DND-41 (cell line): Measurements from ENCODE around the gene MACF1.

ENCODE experiments used
- ATAC-seq: fragments of 200-7000 bp; cut with Tn5 transposase; 3 replicates; pipeline ENCODE4 v1.9.1; 2021; ENCODE audit warnings: low read depth; ENCODE audit not compliant: insufficient read depth
- DNase-seq: peaks from one replicate; pipeline ENCODE4 v3.0.0-alpha.2; 2020
- H2AFZ ChIP-seq: 2 replicates; pipeline ENCODE4 v1.6.0; 2012; ENCODE audit warnings: low read depth, low read length
- H3K27ac ChIP-seq: 2 replicates; pipeline ENCODE4 v1.5.1; 2012; ENCODE audit warnings: low read length, inconsistent platforms
- H3K27me3 ChIP-seq: fragments of 200-600 bp; sonication (generic); 2 replicates; pipeline ENCODE4 v1.6.0; 2012; ENCODE audit warnings: low read length, mild to moderate bottlenecking, inconsistent platforms; ENCODE audit not compliant: insufficient read depth, poor library complexity
- H3K36me3 ChIP-seq: 2 replicates; pipeline ENCODE4 v1.5.1; 2012; ENCODE audit warnings: low read length, inconsistent platforms; ENCODE audit not compliant: insufficient read depth
- H3K4me1 ChIP-seq: 2 replicates; pipeline ENCODE4 v1.5.1; 2012; ENCODE audit warnings: mild to moderate bottlenecking, low read length; ENCODE audit not compliant: insufficient read depth
- H3K4me2 ChIP-seq: 2 replicates; pipeline ENCODE4 v1.6.0; 2012; ENCODE audit warnings: mild to moderate bottlenecking, moderate library complexity, low read length, inconsistent platforms; ENCODE audit not compliant: insufficient read depth
- H3K4me3 ChIP-seq, 2 experiments: fragments of 200-600 bp in 1 of 2; shearing (Covaris generic) in 1 of 2; 2 replicates each; pipeline ENCODE4 v1.5.1; 2012 to 2016; ENCODE audit warnings: inconsistent platforms in 2 of 2, low read length in 2 of 2, mild to moderate bottlenecking in 2 of 2, low read depth in 1 of 2, moderate library complexity in 1 of 2
- H3K79me2 ChIP-seq: 2 replicates; pipeline ENCODE4 v1.6.0; 2012; ENCODE audit warnings: low read length, inconsistent platforms; ENCODE audit not compliant: insufficient read depth
- H3K9ac ChIP-seq: 2 replicates; pipeline ENCODE4 v1.6.0; 2012; ENCODE audit warnings: low read depth, mild to moderate bottlenecking, inconsistent platforms, low read length, moderate library complexity
- H3K9me3 ChIP-seq: 2 replicates; pipeline ENCODE4 v1.5.1; 2012; ENCODE audit warnings: low read length, moderate library complexity, mild to moderate bottlenecking, inconsistent platforms; ENCODE audit not compliant: insufficient read depth, severe bottlenecking
- H4K20me1 ChIP-seq: 2 replicates; pipeline ENCODE4 v1.6.0; 2012; ENCODE audit warnings: low read length; ENCODE audit not compliant: insufficient read depth
- EZH2 ChIP-seq: IDR thresholded peaks from 3 replicates; pipeline ENCODE4 v1.6.1; 2012; ENCODE audit warnings: borderline replicate concordance, low read depth, mild to moderate bottlenecking, moderate library complexity, low read length, inconsistent platforms; ENCODE audit not compliant: severe bottlenecking
- TF ChIP-seq, protein P1 (sequence below): IDR thresholded peaks from 2 replicates; pipeline ENCODE4 v1.5.1; 2012; ENCODE audit warnings: borderline replicate concordance, low read length, moderate library complexity, mild to moderate bottlenecking; ENCODE audit not compliant: poor library complexity, severe bottlenecking; ENCODE audit errors: extremely low read depth

MACF1 gene

DNA sequence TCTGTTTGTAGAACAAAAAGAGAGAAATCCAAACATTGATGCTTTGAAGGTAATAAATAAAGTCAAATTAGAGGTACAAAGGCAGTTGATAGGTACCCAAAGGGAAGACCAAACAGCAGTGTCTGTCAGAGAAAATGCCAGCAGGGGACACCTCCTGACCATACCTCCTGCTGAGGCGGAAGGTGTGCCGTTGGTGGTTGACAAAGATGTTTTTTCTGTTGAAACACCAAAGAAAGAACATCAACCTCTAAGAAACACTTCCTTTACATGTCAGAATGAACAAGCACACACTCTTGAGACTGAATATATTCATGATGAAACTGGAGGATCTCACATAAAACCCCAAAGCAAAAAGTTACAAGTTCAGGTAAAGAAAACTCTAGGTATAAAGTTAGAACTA is 128.3 kb downstream of the MACF1 start:
- Histone ChIP-seq H2AFZ (no peak overlapping the region), H3K9me3 (no peaks in the 10 kb centered on the region), H3K4me1 (no peaks in the 10 kb centered on the region), H3K36me3 (peaks cover 63% of the 10 kb centered on the region), H3K9ac (no peak overlapping the region), H3K27me3 (no peaks in the 10 kb centered on the region), H3K4me2 (no peak overlapping the region), H3K4me3 (no peak overlapping the region), H3K27ac (no peak overlapping the region), H3K79me2 (no peaks in the 10 kb centered on the region), H4K20me1 (no peaks in the 10 kb centered on the region)
- TF ChIP-seq, protein P1, sequence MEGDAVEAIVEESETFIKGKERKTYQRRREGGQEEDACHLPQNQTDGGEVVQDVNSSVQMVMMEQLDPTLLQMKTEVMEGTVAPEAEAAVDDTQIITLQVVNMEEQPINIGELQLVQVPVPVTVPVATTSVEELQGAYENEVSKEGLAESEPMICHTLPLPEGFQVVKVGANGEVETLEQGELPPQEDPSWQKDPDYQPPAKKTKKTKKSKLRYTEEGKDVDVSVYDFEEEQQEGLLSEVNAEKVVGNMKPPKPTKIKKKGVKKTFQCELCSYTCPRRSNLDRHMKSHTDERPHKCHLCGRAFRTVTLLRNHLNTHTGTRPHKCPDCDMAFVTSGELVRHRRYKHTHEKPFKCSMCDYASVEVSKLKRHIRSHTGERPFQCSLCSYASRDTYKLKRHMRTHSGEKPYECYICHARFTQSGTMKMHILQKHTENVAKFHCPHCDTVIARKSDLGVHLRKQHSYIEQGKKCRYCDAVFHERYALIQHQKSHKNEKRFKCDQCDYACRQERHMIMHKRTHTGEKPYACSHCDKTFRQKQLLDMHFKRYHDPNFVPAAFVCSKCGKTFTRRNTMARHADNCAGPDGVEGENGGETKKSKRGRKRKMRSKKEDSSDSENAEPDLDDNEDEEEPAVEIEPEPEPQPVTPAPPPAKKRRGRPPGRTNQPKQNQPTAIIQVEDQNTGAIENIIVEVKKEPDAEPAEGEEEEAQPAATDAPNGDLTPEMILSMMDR = no peak
- no peak for TF ChIP-seq EZH2
- no peak for DNase-seq
- no peak for ATAC-seq

GRCh38 chr1:39333296-39333695 is 128.8 kb downstream of the MACF1 start:
- H3K27ac ChIP-seq = no peak overlapping the region
- H3K4me1 ChIP-seq = no peaks in the 10 kb centered on the region
- no peak overlapping the region for H3K9ac ChIP-seq
- no peak overlapping the region for H3K4me3 ChIP-seq
- peaks cover 63% of the 10 kb centered on the region for H3K36me3 ChIP-seq
- DNase-seq = no peak
- ATAC-seq = no peak
- H3K27me3 ChIP-seq = no peaks in the 10 kb centered on the region
- no peaks in the 10 kb centered on the region for H4K20me1 ChIP-seq
- TF ChIP-seq, protein P1 = no peak
- no peaks in the 10 kb centered on the region for H3K9me3 ChIP-seq
- H3K79me2 ChIP-seq = no peaks in the 10 kb centered on the region
- no peak overlapping the region for H3K4me2 ChIP-seq
- H2AFZ ChIP-seq = no peak overlapping the region

DNA sequence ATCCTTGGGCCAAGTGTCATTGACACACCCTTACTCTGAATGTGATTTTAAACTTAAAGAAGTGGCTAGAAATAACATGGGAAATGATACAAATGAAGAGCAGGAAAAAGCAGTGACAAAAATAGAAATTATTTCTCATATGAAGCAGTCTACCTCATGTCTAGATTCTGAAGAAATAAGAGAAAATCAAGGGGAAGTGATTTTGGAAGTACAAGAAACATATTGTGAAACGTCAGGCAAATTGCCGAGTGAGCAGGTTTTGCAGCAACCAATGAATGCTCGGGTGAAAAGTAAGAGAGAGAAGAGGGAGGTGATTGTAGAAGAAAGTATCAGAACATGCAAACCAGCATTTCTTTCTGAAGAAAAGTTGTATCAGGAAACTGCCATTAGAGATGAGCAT is 130.7 kb downstream of the MACF1 start:
- DNase-seq (no peak), ATAC-seq (no peak)
- Histone ChIP-seq H3K27ac (no peak overlapping the region), H3K27me3 (no peaks in the 10 kb centered on the region), H3K79me2 (no peaks in the 10 kb centered on the region), H3K4me1 (no peaks in the 10 kb centered on the region), H2AFZ (no peak overlapping the region), H3K9ac (no peak overlapping the region), H4K20me1 (no peaks in the 10 kb centered on the region), H3K4me3 (no peak overlapping the region), H3K36me3 (peaks cover 63% of the 10 kb centered on the region), H3K9me3 (no peaks in the 10 kb centered on the region), H3K4me2 (no peak overlapping the region)
- no peak for TF ChIP-seq EZH2
- TF ChIP-seq, protein P1 = no peak

- peaks cover 58% of the 10 kb centered on the region for H3K36me3 ChIP-seq
- no peak overlapping the region for H3K4me3 ChIP-seq
- H3K9me3 ChIP-seq = no peaks in the 10 kb centered on the region
- H3K79me2 ChIP-seq = no peaks in the 10 kb centered on the region
- DNase-seq (no peak), ATAC-seq (no peak)
- H2AFZ ChIP-seq = no peak overlapping the region
- H3K4me1 ChIP-seq = no peaks in the 10 kb centered on the region
- no peak overlapping the region for H3K9ac ChIP-seq
- no peaks in the 10 kb centered on the region for H4K20me1 ChIP-seq
- TF ChIP-seq, protein P1 = no peak
- no peak for TF ChIP-seq EZH2
- no peaks in the 10 kb centered on the region for H3K27me3 ChIP-seq
- H3K27ac ChIP-seq = no peak overlapping the region
- H3K4me2 ChIP-seq = no peak overlapping the region
These were observed 132.6 kb downstream of the MACF1 start for GRCh38 chr1:39337067-39337466.
